GM13977 (cell line): ENCODE measurements around the gene GALNT13.

Source experiments
- DNase-seq: peaks from one replicate; pipeline ENCODE4 v3.0.0; 2012; ENCODE audit warnings: low spot score
- in situ Hi-C: fragments of 300-500 bp; cut with MboI; formaldehyde crosslinking; loops from one replicate; pipeline ENCODE4 v1.12.0; 2022; ENCODE audit warnings: low sequenced_read_pairs, low pct_unique_long_range_greater_than_20kb, mixed read lengths, inconsistent platforms; ENCODE audit not compliant: unreplicated experiment
- TF ChIP-seq, protein P1 (sequence below): IDR thresholded peaks from 2 replicates; pipeline ENCODE4 v1.5.1; 2012; ENCODE audit warnings: mild to moderate bottlenecking, control low read depth; ENCODE audit not compliant: insufficient read depth; ENCODE audit errors: extremely low read depth, missing control alignments

GALNT13 gene

DNA sequence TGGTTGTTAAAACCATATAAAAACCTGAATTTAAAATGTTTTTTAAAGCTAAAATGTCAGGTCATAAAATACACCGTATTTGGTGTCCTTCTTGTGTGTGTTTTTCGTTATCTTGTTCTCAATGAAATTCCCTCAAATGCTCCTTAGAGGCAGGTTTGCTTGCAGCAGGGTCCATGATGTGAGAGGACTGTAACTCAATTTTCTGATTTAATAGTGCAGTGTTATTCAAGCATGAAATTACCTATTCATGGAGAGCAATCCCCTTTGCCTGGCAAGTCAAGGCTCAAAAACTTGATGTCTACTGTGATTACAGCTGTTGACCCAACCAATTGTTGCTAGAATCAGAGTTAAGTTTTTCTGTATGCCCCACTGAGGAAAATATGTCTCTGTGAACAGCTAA is 318.2 kb downstream of the GALNT13 start:
- TF ChIP-seq, protein P1, sequence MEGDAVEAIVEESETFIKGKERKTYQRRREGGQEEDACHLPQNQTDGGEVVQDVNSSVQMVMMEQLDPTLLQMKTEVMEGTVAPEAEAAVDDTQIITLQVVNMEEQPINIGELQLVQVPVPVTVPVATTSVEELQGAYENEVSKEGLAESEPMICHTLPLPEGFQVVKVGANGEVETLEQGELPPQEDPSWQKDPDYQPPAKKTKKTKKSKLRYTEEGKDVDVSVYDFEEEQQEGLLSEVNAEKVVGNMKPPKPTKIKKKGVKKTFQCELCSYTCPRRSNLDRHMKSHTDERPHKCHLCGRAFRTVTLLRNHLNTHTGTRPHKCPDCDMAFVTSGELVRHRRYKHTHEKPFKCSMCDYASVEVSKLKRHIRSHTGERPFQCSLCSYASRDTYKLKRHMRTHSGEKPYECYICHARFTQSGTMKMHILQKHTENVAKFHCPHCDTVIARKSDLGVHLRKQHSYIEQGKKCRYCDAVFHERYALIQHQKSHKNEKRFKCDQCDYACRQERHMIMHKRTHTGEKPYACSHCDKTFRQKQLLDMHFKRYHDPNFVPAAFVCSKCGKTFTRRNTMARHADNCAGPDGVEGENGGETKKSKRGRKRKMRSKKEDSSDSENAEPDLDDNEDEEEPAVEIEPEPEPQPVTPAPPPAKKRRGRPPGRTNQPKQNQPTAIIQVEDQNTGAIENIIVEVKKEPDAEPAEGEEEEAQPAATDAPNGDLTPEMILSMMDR: no peak
- no peak for DNase-seq
- in situ Hi-C loops: no loop called here

DNA sequence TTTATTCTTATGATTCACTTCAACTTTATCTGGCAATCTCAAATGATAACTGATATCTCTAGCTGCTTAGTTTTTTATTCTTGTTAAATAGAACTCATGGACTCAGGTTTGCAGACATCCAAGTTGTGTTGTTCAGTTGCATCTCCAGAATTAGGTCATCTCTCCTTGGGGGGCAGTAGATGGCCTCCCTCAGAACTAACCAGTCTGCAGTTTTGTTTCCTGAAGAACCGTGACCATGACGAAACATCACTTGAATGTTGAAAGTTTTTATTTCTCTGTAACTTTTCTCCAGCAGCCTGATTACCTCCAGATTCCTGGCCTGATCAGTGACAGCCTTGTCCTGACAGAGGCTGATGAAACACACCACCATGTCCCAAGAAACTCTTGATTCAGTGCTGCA is 321.5 kb downstream of the GALNT13 start:
- TF ChIP-seq, protein P1: no peak
- in situ Hi-C loops: no loop called here
- DNase-seq: no peak

DNA sequence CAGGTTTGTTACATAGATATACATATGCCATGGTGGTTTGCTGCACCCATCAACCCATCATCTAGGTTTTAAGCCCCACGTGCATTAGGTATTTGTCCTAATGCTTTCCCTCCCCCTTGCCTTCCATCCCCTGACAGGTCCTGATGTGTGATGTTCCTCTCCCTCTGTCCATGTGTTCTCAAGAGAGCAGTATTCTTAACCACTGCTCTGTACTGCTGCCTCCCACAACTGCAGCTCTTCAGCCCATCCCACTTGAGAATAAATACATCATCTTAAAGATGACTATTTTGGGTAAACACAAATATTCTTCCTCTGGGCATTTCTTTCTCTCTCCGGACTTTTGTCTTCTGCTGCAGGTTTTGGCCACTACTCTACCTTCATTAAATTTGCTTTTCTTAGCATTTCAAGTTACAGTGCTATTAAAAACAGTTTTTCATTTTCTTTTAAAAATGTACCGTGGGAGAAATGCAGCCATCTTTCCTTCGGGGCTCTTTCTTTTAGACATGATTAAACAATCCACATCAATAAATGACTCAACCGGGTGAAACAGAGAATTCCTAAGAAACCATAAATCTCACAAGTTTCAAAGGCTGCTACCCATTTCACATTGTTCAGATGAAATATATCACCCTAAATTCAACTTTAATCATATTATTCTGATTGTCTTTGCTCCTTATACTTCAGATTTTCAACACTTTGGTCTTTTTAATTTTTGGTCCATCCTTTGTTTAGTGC is 323.4 kb downstream of the GALNT13 start:
- in situ Hi-C loops: no loop called here
- TF ChIP-seq, protein P1: no peak
- no peak for DNase-seq

DNA sequence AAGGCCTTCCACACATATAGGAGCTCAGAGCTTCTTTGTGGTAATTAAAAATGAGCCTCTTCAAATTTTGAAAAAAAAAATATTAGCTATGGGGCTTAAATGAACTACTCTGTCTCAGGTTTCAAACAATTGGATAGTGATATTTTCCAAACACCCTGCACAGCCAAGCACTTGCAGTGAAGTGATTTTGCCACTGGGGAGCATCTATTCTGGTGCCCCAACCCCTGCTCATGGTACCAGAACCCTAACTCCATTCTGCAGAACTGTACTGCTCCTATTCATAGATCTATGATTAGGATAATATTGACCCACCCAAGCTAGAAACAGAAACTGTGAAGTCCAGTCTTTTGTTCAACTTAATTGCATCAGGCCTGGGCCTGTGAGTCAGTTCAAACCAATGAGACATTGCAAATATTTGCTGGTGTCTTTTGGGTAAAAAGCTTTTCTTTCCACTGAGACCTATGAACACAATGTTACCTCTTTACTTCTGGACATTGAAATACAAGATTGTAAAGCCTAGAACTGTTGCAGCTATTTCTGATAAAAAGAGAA is 324.0 kb downstream of the GALNT13 start:
- DNase-seq: no peak
- in situ Hi-C loops: no loop called here
- TF ChIP-seq, protein P1: no peak

DNA sequence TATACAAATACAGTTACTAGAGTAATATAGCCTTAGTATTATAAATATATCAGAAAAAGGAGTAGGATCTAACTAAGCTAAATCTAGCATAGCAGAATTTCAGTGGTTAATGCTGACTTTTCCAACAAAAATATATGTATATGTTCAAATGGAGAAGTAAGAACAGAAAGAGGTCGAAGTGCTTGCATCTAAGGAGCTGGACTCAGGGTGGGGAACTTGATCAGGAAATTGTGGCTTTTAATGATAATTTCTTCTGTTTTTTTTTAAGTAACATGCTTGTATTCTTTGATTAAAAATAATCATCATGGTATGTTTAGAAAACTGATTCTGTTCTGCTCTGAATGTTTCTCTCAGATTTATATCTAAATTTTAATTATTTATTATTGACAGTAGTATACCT is 327.1 kb downstream of the GALNT13 start:
- TF ChIP-seq, protein P1: no peak
- in situ Hi-C loops: no loop called here

DNA sequence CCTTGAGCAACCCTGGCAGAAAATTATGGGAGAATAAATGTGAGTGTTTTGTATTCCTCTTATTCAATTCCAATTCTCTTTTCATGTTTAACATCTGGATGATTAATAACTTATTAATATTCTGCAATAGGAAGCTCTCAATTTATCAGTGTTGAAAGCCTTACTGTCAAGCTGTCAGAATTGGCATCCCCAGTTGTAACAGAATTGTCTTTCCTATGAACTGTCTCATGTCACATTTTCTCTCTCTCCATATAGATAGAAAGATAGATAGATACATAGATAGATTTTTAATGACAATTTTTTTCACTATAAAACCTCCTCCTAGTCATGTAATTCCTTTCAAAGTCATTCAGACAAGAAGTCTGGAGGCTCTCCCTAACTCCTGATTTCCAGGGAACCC is 331.5 kb downstream of the GALNT13 start:
- in situ Hi-C loops: no loop called here
- no peak for DNase-seq
- TF ChIP-seq, protein P1: no peak

More for the DNA sequence above, 327.1 kb downstream of the GALNT13 start:
- DNase-seq: no peak
